ENCODE data around the gene DNAAF8. TPM values are rescaled to one million over a fixed set of nuclear protein-coding genes. Genes with fewer than 3 reads are reported as not detected.
A peak's percentile ranks its signal among the peaks of the same experiment; 100 is the strongest.

The DNAAF8 gene
- total RNA-seq, 1 donor = 1.1 TPM

- peaks cover 41% of the 10 kb centered on the region for H3K36me3 ChIP-seq (ENCODE audit: insufficient read depth, low read length)
- H4K20me1 ChIP-seq (ENCODE audit: insufficient read depth, low read length) = peaks cover 10% of the 10 kb centered on the region
- H3K4me2 ChIP-seq (ENCODE audit: insufficient read depth, low read length) = no peak overlapping the region
- TF ChIP-seq CTCF (IDR thresholded peaks at IDR 0.05; ENCODE audit: extremely low read depth, low read depth, low read length) = no peak
- H3K27ac ChIP-seq (ENCODE audit: low read depth, low read length) = no peak overlapping the region
- no peak for DNase-seq (ENCODE audit: insufficient read length, low spot score, missing footprints)
- H3K4me3 ChIP-seq (ENCODE audit: insufficient read depth, low read length) = no peak overlapping the region
- H2AFZ ChIP-seq (ENCODE audit: low read length) = no peak overlapping the region
- H3K27me3 ChIP-seq (ENCODE audit: insufficient read depth, low read length) = no peaks in the 10 kb centered on the region
- peaks cover 4% of the 10 kb centered on the region for H3K79me2 ChIP-seq (ENCODE audit: insufficient read depth, low read length)
- H3K9me3 ChIP-seq (ENCODE audit: low read depth, low read length) = peaks cover 3% of the 10 kb centered on the region
- no peaks in the 10 kb centered on the region for H3K4me1 ChIP-seq (ENCODE audit: insufficient read depth, low read length)
These were observed 18.9 kb downstream of the DNAAF8 start for GRCh38 chr16:4753227-4753626.

GRCh38 chr16:4754865-4755264 lies 20.5 kb downstream of the DNAAF8 start:
- no peaks in the 10 kb centered on the region for H3K4me1 ChIP-seq (ENCODE audit: insufficient read depth, low read length)
- H3K27me3 ChIP-seq (ENCODE audit: insufficient read depth, low read length) = no peaks in the 10 kb centered on the region
- H4K20me1 ChIP-seq (ENCODE audit: insufficient read depth, low read length) = peaks cover 10% of the 10 kb centered on the region
- H3K79me2 ChIP-seq (ENCODE audit: insufficient read depth, low read length) = peaks cover 4% of the 10 kb centered on the region
- DNase-seq (ENCODE audit: insufficient read length, low spot score, missing footprints) = peak; percentile 15
- H3K4me2 ChIP-seq (ENCODE audit: insufficient read depth, low read length) = no peak overlapping the region
- no peak for TF ChIP-seq CTCF (IDR thresholded peaks at IDR 0.05; ENCODE audit: extremely low read depth, low read depth, low read length)
- peaks cover 3% of the 10 kb centered on the region for H3K9me3 ChIP-seq (ENCODE audit: low read depth, low read length)
- H3K36me3 ChIP-seq (ENCODE audit: insufficient read depth, low read length) = peaks cover 57% of the 10 kb centered on the region
- H2AFZ ChIP-seq (ENCODE audit: low read length) = no peak overlapping the region
- no peak overlapping the region for H3K4me3 ChIP-seq (ENCODE audit: insufficient read depth, low read length)
- H3K27ac ChIP-seq (ENCODE audit: low read depth, low read length) = no peak overlapping the region

- no peak for TF ChIP-seq CTCF (IDR thresholded peaks at IDR 0.05; ENCODE audit: extremely low read depth, low read depth, low read length)
- Histone ChIP-seq H3K4me3 (ENCODE audit: insufficient read depth, low read length) (no peak overlapping the region), H3K27me3 (ENCODE audit: insufficient read depth, low read length) (no peaks in the 10 kb centered on the region), H2AFZ (ENCODE audit: low read length) (no peak overlapping the region), H3K4me2 (ENCODE audit: insufficient read depth, low read length) (no peak overlapping the region), H3K36me3 (ENCODE audit: insufficient read depth, low read length) (peaks cover 64% of the 10 kb centered on the region), H4K20me1 (ENCODE audit: insufficient read depth, low read length) (peaks cover 14% of the 10 kb centered on the region), H3K79me2 (ENCODE audit: insufficient read depth, low read length) (peaks cover 4% of the 10 kb centered on the region), H3K27ac (ENCODE audit: low read depth, low read length) (no peak overlapping the region), H3K4me1 (ENCODE audit: insufficient read depth, low read length) (no peaks in the 10 kb centered on the region), H3K9me3 (ENCODE audit: low read depth, low read length) (peaks cover 3% of the 10 kb centered on the region)
- DNase-seq (ENCODE audit: insufficient read length, low spot score, missing footprints) = no peak
These were observed 21.4 kb downstream of the DNAAF8 start for GRCh38 chr16:4755687-4756086.

GRCh38 chr16:4760221-4760910 lies 26.0 kb downstream of the DNAAF8 start:
- Histone ChIP-seq H4K20me1 (ENCODE audit: insufficient read depth, low read length) (peaks cover 10% of the 10 kb centered on the region), H3K79me2 (ENCODE audit: insufficient read depth, low read length) (peaks cover 21% of the 10 kb centered on the region), H2AFZ (ENCODE audit: low read length) (no peak overlapping the region), H3K36me3 (ENCODE audit: insufficient read depth, low read length) (peaks cover 75% of the 10 kb centered on the region), H3K4me2 (ENCODE audit: insufficient read depth, low read length) (no peak overlapping the region), H3K27me3 (ENCODE audit: insufficient read depth, low read length) (no peaks in the 10 kb centered on the region), H3K9me3 (ENCODE audit: low read depth, low read length) (peaks cover 3% of the 10 kb centered on the region), H3K4me1 (ENCODE audit: insufficient read depth, low read length) (no peaks in the 10 kb centered on the region), H3K4me3 (ENCODE audit: insufficient read depth, low read length) (no peak overlapping the region), H3K27ac (ENCODE audit: low read depth, low read length) (no peak overlapping the region)
- DNase-seq (ENCODE audit: insufficient read length, low spot score, missing footprints) = peak; percentile 63
- TF ChIP-seq CTCF (IDR thresholded peaks at IDR 0.05; ENCODE audit: extremely low read depth, low read depth, low read length) = no peak
